Measurements from ENCODE around the gene CCL27.

- TF ChIP-seq CTCF (IDR thresholded peaks at IDR 0.05 in 4 of 5, conservative IDR thresholded peaks at IDR 0.05 in 1 of 5) (peak in 2 of 5 experiments; percentile 21 to 25), POLR2A (IDR thresholded peaks at IDR 0.05) (no peak)
These were observed 12.7 kb upstream of the CCL27 start for GRCh38 chr9:34675048-34675714.
